Fibroblast of lung (primary cell): ENCODE data around the gene ZNF106.

Experiments used
- CTCF ChIP-seq, 2 donors: IDR thresholded peaks in 1 of 2; conservative IDR thresholded peaks in 1 of 2; 1 replicate in 1 of 2; 2 replicates in 1 of 2; pipeline ENCODE4 v1.5.1; 2011 to 2012; ENCODE audit warnings: low read length in 2 of 2, control low read depth in 1 of 2, inconsistent platforms in 1 of 2, low read depth in 1 of 2, mild to moderate bottlenecking in 1 of 2
- EZH2 ChIP-seq: IDR thresholded peaks from 2 replicates; pipeline ENCODE4 v1.5.1; 2012; ENCODE audit warnings: low read length, control low read depth, mild to moderate bottlenecking; ENCODE audit errors: missing control alignments

DNA sequence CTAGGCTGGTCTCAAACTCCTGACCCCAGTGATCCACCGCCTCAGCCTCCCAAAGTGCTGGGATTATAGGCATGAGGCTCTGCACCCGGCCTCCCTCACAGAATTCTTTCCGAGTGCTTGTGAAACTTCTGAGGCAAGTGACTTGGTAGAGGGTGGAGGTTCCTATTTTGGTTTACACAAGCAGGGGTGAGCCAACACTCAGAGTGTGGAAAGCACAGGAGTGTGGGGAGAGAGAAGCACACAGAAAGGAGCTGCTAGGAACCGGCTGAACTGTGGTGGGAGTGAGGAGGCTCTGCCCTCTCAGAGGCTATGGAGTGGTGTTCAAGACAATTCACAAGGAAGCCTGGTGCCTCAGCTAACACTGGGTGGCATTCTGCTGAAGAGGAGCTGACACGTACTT is 123.9 kb downstream of the ZNF106 start:
- TF ChIP-seq CTCF (conservative IDR thresholded peaks at IDR 0.05 in 1 of 2, IDR thresholded peaks at IDR 0.05 in 1 of 2; ENCODE audit: low read depth in 1 of 2, low read length in 2 of 2) (no peak), EZH2 (no peak)
